ENCODE measurements around the gene RAB26.

RAB26 gene

DNA sequence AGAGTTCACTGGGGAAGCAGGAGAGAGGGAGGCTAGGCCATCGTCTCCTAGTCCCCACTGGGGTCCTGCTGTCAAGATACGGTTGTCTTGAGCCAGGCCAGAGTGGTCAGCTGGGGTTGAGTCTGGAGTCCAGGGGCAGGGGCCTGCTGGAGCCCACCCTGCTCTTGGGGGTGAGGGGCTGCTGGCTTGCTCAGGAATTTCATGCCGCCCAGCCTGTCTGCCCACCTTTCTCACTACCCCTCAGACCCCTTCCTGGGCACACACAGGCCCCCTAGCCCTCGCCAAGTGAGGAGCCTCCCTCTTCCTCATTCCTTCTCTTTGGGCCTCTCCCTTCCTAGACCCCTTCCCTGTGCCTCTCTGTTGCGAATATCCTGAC lies 8.4 kb downstream of the RAB26 start:
- H3K4me3 ChIP-seq (ENCODE audit: low read depth, low read length), result peak overlapping the region; percentile 98
- no peak for DNase-seq (ENCODE audit: low read depth)
- no peak for TF ChIP-seq CTCF (IDR thresholded peaks at IDR 0.05; ENCODE audit: low read depth, low read length, missing control alignments)

GRCh38 chr16:2157480-2158261 lies 9.2 kb downstream of the RAB26 start:
- no peak for DNase-seq (ENCODE audit: low read depth)
- no peak overlapping the region for H3K4me3 ChIP-seq (ENCODE audit: low read depth, low read length)
- TF ChIP-seq CTCF (IDR thresholded peaks at IDR 0.05; ENCODE audit: low read depth, low read length, missing control alignments), result no peak

GRCh38 chr16:2158262-2158638 lies 9.8 kb downstream of the RAB26 start:
- no peak overlapping the region for H3K4me3 ChIP-seq (ENCODE audit: low read depth, low read length)
- TF ChIP-seq CTCF (IDR thresholded peaks at IDR 0.05; ENCODE audit: low read depth, low read length, missing control alignments), result no peak
- no peak for DNase-seq (ENCODE audit: low read depth)

DNA sequence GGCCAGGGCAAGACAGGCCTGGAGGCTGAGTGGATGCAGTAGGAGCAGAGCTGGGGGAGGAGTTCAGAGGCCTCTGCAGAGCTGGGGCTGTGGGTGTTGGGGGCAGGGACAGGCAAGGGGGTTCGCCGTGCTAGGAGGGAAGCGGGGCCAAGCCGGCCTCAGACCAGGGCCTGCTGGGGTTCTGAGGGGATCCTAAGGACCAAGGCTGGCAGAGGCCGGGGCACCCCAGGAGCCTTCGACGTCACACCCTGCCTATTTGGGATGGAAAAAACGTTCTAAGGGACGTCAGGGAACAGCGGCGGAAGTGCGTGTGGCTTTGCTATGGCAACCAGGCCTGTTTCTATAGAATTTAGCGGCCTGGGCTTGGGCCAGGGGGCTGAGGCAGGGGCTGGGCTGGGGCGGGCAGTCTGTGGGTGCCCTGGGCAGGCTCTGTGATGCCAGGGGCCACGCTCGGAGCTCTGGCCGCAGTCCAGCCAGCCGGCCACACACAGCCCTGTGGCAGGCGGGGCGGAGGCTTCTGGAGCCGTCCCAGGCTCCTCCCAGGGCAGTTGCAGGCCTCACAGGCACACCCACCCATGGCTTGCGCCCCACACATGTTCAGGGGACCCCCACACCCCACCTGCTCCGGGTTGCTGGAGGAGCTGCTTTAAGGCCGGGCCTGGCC lies 10.9 kb downstream of the RAB26 start:
- peak overlapping the region; percentile 49 for H3K4me3 ChIP-seq (ENCODE audit: low read depth, low read length)
- no peak for TF ChIP-seq CTCF (IDR thresholded peaks at IDR 0.05; ENCODE audit: low read depth, low read length, missing control alignments)
- DNase-seq (ENCODE audit: low read depth), result no peak

- TF ChIP-seq CTCF (IDR thresholded peaks at IDR 0.05; ENCODE audit: low read depth, low read length, missing control alignments), result no peak
- peak overlapping the region; percentile 34 for H3K4me3 ChIP-seq (ENCODE audit: low read depth, low read length)
- no peak for DNase-seq (ENCODE audit: low read depth)
Observed at GRCh38 chr16:2160915-2161551, 12.6 kb downstream of the RAB26 start.

DNA sequence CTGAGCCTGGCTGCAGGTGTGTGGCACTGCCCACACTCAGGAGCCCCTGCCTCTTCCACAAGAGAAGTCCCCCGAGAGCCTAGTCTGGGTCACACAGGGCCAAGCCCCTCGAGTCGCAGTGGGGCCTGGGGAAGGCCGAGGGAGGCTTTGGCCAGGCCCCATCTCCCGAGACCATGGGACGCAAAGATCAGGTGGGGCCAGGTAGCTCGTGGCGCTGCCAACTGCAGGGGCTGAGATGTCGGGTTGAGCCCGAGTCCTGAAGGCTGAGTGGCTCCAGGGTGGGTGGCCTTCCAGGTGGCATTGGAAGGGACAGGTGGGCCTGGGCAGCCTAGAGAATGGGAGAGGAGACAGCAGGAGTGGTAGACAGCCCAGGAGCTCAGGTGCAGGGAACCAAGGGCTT lies 13.5 kb downstream of the RAB26 start:
- DNase-seq (ENCODE audit: low read depth), result no peak
- no peak for TF ChIP-seq CTCF (IDR thresholded peaks at IDR 0.05; ENCODE audit: low read depth, low read length, missing control alignments)
- H3K4me3 ChIP-seq (ENCODE audit: low read depth, low read length), result no peak overlapping the region
